GM12891 (cell line): Measurements from ENCODE around the gene MLH3.
"Not testable (repeated sequence)": the region's sequence is repeated elsewhere in the genome, so short reads cannot be mapped to it uniquely, and the experiment has no call there.

Source experiments
- DNase-seq: peaks from one replicate; pipeline ENCODE4 v3.0.0; 2011; ENCODE audit warnings: low spot score; ENCODE audit not compliant: insufficient read length
- FAIRE-seq: peaks from 2 replicates; lab custom pipeline; 2011; peaks lifted over from hg19 to GRCh38; lab: Jason Lieb, UNC
- PAX5 ChIP-seq: IDR thresholded peaks from 2 replicates; pipeline ENCODE4 v1.6.1; 2011; ENCODE audit warnings: low read length, moderate library complexity, mild to moderate bottlenecking; ENCODE audit not compliant: insufficient read depth, severe bottlenecking
- POLR2A ChIP-seq: IDR thresholded peaks from 2 replicates; pipeline ENCODE4 v1.6.1; 2011; ENCODE audit warnings: low read depth, low read length, control low read depth
- POLR2AphosphoS5 ChIP-seq: IDR thresholded peaks from 2 replicates; pipeline ENCODE4 v1.6.1; 2011; ENCODE audit warnings: low read depth, low read length, control low read depth
- POU2F2 ChIP-seq: IDR thresholded peaks from 2 replicates; pipeline ENCODE4 v1.6.1; 2011; ENCODE audit warnings: low read depth, mild to moderate bottlenecking, control low read depth, low read length, moderate library complexity
- SPI1 ChIP-seq: IDR thresholded peaks from 2 replicates; pipeline ENCODE4 v1.6.1; 2011; ENCODE audit warnings: low read depth, low read length, control low read depth
- TAF1 ChIP-seq: IDR thresholded peaks from 2 replicates; pipeline ENCODE4 v1.6.1; 2011; ENCODE audit warnings: low read depth, low read length, control low read depth

The MLH3 gene

DNA sequence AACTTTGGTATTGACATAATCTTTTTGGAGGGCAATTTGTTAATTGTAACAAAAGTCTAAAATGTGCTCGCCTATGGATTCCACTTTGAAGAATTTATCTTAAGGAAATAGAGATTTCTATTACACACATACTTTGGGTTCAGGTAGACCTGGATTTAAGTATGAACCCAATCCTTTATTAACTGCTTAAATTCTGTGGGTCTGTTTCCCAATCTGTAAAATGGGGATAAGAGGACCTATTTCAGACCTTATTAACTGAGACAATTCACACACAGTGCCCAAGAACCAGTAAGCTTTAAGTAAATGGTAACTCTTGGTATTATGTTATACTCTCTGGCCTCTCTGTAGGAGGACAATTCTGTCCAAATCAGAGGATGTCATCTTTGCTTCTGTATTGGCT, 49.4 kb downstream of the MLH3 start:
- DNase-seq (no peak), FAIRE-seq (no peak)
- TF ChIP-seq POLR2A (no peak), SPI1 (no peak), TAF1 (no peak), POU2F2 (no peak), PAX5 (no peak), POLR2AphosphoS5 (no peak)

DNA sequence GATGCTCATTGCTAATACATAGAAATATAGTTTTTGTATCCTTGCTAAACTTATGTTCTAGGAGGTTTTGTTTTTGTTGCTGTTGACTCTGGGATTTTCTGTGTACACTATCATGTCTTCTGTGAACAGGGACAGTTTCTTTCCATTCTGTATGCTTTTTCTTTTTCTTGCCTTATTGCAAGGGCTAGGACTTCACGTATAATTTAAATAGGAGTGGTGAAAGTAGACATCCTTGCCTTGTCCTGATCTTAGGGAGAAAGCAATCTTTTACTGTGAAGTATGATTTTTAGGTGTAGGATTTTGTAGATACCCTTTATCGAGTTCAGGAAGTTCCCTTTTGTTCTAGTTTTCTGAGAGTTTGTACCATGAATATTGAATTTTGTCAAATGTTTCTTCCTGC, 50.0 kb downstream of the MLH3 start:
- TF ChIP-seq POLR2A (no peak), TAF1 (no peak), PAX5 (no peak), POLR2AphosphoS5 (no peak), POU2F2 (no peak), SPI1 (no peak)
- DNase-seq, result no peak
- FAIRE-seq, result no peak

DNA sequence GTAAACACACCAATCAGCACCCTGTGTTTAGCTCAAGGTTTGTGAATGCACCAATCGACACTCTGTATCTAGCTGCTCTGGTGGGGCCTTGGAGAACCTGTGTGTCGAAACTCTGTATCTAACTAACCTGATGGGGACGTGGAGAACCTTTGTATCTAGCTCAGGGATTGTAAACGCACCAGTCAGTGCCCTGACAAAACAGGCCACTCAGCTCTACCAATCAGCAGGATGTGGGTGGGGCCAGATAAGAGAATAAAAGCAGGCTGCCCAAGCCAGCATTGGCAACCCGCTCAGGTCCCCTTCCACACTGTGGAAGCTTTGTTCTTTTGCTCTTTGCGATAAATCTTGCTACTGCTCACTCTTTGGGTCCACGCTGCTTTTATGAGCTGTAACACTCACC, 55.5 kb downstream of the MLH3 start:
- DNase-seq, FAIRE-seq: not testable (repeated sequence)

DNA sequence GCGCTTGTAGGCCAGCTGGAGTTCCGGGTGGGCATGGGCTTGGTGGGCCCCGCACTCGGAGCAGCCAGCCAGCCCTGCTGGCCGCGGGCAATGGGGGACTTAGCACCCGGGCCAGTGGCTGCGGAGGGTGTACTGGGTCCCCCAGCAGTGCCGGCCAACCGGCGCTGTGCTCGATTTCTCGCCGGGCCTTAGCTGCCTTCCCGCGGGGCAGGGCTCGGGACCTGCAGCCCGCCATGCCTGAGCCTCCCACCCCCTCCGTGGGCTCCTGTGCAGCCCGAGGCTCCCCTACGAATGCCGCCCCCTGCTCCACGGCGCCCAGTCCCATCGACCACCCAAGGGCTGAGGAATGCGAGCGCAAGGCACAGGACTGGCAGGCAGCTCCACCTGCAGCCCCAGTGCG, 57.1 kb downstream of the MLH3 start:
- not testable (repeated sequence) for FAIRE-seq, DNase-seq

DNA sequence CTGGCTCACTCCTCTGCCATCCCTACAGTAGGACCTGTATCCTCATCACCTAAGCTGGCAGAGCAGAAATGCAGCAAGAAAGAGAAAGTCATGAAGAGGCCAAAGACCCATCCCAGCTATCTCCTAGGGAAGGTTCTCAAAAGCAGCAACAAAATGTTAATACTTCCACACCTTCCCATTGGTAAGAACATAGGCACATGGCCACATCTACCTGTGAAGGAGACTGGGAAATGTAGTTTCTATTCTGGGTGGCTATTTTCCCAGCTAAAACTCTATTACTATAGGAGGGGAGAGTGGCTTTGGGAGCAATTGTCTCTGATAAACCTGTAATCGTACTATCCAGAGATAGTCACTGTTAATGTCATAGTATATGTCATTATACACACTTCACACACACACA, 62.3 kb downstream of the MLH3 start:
- FAIRE-seq, result no peak
- TF ChIP-seq POLR2A (no peak), SPI1 (no peak), POU2F2 (no peak), TAF1 (no peak), POLR2AphosphoS5 (no peak), PAX5 (no peak)
- no peak for DNase-seq

DNA sequence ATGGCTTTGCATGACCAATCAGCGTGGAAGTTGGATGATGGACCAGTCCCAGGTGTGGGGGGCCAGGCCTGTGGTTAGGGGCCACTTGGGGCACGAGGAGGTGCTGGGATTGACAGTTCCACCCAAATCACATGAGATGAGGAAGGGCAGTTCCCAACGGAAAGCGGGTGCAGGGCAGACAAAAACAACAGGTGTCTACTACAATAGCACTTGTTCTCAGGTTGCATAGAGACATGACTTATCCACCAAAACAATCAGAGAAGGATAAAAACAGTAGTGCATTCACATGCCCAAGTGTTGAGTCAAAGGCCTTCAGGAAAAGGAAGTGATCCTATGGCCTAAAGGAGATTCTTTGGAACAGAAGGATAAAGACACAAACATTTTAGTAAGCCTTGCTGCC, 63.1 kb downstream of the MLH3 start:
- no peak for TF ChIP-seq POU2F2
- no peak for TF ChIP-seq SPI1
- TF ChIP-seq POLR2AphosphoS5, result no peak
- TF ChIP-seq PAX5, result no peak
- TF ChIP-seq POLR2A, result no peak
- TF ChIP-seq TAF1, result no peak
- DNase-seq (no peak), FAIRE-seq (no peak)

DNA sequence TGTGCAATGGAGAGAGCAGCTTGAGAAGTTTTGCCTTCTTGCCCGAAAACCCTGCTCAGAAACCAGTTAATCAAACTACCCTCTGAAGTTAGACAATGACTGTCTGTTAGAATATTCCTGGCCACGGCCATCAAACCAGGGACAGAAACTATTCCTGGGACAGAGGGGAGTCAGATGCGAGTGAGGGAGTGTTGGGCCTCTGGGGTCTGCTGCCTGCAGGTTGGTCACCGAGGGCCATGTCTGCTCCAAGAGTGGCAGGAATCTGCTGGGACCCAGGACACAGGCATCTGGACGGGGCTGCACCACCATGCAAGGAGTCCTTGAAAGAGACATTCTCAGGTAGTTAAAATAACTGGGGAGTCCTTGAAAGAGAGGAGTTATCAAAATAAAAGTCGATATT, 65.5 kb downstream of the MLH3 start:
- FAIRE-seq (no peak), DNase-seq (no peak)
- TF ChIP-seq POLR2AphosphoS5, result no peak

DNA sequence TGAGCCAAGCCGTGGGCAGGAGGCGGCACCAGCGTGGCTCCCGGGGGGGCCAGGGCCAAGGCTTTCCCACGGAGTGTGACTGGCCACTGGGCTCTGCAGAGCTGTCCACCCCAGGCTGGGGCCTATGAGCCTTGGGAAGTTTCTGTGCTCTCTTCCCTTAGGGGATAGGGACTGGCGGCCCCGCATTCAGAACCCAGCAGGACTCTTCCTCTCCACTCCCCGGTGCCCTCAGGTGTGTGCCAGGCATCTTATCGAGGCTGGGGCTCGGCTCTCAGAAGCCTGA, 66.3 kb downstream of the MLH3 start:
- TF ChIP-seq POLR2AphosphoS5, result no peak
- TF ChIP-seq TAF1, result no peak
- FAIRE-seq (no peak), DNase-seq (no peak)

DNA sequence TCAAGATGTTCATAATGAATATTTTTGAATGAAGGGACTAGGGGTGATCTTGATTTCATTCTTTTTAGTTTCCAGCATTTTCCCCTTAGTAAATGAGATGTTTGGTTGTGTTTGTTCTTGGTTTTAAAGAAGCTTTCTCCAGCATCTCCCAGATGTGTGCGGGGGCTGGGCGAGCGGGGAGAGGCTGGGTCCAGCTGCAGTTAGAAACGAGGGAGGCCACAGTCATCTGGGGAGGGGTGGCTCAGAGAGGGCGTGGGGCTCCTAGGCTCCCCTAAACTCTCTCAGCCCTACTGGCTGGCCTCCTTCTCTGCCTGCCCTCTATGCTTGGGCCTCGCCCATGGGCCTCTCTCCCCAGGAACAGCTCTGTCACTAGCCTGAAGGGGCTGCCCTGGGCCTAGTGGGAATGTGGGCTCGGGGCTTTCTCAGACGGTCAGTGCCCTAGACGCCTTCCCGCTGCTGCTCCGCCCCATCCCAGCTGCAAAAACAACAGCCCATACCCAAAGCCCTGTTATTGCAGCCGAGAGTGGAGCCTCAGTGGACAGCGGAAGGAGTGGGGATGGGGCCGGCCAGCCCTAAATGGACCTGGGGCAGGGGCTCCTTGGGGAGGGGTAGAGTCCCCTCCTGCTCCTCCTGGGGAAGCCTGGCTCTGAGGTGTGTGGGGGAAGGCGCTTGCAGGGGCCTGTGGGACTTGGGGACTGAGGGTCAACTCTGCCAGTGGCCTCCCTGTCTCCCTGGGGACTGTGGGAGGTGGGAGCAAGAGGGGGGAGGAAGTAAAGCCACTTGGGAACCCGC, 66.8 kb downstream of the MLH3 start:
- DNase-seq (no peak), FAIRE-seq (no peak)
- no peak for TF ChIP-seq SPI1

DNA sequence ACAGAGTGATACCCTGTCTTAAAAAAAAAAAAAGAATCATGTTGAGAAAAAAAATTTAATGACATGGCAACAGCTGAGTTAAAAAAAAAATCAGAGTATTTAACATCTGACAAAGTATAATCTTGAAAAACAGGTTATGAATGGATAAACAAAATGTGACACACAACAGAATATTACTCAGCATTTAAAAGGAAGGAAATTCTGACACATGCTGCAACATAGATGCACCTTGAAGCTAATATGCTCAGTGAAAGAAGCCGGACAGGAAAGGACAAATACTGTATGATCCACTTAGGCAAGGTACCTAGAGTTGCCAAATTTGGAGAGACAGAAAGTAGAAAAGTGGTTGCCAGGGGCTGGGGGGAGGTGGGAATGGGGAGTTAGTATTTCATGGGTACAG, 67.9 kb downstream of the MLH3 start:
- TF ChIP-seq POLR2AphosphoS5 (no peak), PAX5 (no peak), POU2F2 (no peak), SPI1 (no peak), TAF1 (no peak), POLR2A (no peak)
- DNase-seq (no peak), FAIRE-seq (no peak)

DNA sequence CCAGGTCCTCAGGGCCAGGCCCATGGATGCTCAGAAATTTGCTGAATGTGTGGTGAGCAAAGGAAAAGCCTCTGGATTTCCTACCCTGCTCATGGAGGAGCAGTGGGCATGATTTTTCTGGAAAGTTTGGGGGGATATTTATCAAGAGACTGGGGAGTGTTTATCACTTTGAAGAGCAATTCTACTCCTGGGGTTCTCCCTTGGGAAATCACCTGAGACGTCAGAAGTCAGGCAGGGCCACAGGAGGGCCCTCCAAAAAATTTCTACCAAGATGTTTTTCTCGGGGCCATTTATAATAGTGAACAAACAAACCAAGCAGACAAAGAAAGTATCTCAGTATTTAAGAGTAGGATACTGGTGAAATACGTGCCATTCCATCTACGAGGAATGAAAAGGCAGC, 68.6 kb downstream of the MLH3 start:
- DNase-seq (no peak), FAIRE-seq (no peak)
- TF ChIP-seq SPI1 (no peak), POU2F2 (no peak), POLR2AphosphoS5 (no peak), TAF1 (no peak), POLR2A (no peak), PAX5 (no peak)

DNA sequence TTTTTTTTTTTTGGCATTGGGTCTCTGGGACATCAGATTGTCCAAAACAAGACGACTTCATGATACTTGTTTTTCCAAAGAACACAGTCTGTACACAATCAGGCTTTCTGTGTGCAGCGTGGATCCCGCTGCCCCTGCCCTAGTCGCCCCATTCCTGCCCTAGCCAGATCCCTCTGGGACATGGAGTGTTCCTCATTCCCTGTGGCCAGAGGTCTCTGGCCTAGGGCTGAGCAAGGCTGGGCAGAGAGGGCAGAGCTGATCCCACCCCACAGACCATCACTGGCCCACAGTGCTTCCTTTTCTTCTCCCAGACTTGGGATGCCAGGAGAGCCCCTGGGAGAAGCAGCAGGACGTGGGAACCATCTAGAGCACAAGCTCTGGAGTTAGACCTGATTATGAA, 69.4 kb downstream of the MLH3 start:
- DNase-seq (no peak), FAIRE-seq (no peak)
- TF ChIP-seq PAX5, result no peak
- no peak for TF ChIP-seq TAF1
- TF ChIP-seq POU2F2, result no peak
- TF ChIP-seq SPI1, result no peak
- TF ChIP-seq POLR2A, result no peak
- TF ChIP-seq POLR2AphosphoS5, result no peak
